Large intestine (tissue), 3 donors: Measurements from ENCODE around the gene MT1G. TPM values are rescaled to one million over a fixed set of nuclear protein-coding genes. Genes with fewer than 3 reads are reported as not detected.
"Not testable (repeated sequence)": the region's sequence is repeated elsewhere in the genome, so short reads cannot be mapped to it uniquely, and the experiment has no call there.

Experiments used
- DNase-seq, 2 donors: peaks; one replicate each; pipeline versions ENCODE4 v3.0.0 to v3.0.0-alpha.2; 2013
- H3K27ac ChIP-seq: one replicate; pipeline ENCODE4 v1.5.1; 2013; ENCODE audit warnings: low read length
- H3K27me3 ChIP-seq: 2 replicates; pipeline ENCODE4 v1.6.1; 2013; ENCODE audit warnings: low read length; ENCODE audit not compliant: control insufficient read depth, insufficient read depth
- H3K36me3 ChIP-seq: 2 replicates; pipeline ENCODE4 v1.6.1; 2013; ENCODE audit warnings: low read length; ENCODE audit not compliant: control insufficient read depth, insufficient read depth
- H3K4me1 ChIP-seq: one replicate; pipeline ENCODE4 v1.6.1; 2013; ENCODE audit warnings: low read length; ENCODE audit not compliant: control insufficient read depth, insufficient read depth
- H3K4me3 ChIP-seq: one replicate; pipeline ENCODE4 v1.5.1; 2013; ENCODE audit warnings: low read length
- H3K9me3 ChIP-seq: one replicate; pipeline ENCODE4 v1.6.1; 2013; ENCODE audit warnings: mild to moderate bottlenecking, low read depth, low read length, moderate library complexity; ENCODE audit not compliant: control insufficient read depth
- WGBS: methylation state at CpG from one replicate; pipeline ENCODE4 v1.1.5; 2013; ENCODE audit warnings: low lambda C conversion rate; ENCODE audit not compliant: insufficient coverage; 5-methylcytosine and 5-hydroxymethylcytosine counted together
- polyA plus RNA-seq: library from polyadenylated mRNA; unstranded; fragments of 120-200 nt; gene quantifications from one replicate; pipeline ENCODE4 v1.2.1, GENCODE V29; 2013

The MT1G gene
- polyA plus RNA-seq, 1 donor: 919 TPM

DNA sequence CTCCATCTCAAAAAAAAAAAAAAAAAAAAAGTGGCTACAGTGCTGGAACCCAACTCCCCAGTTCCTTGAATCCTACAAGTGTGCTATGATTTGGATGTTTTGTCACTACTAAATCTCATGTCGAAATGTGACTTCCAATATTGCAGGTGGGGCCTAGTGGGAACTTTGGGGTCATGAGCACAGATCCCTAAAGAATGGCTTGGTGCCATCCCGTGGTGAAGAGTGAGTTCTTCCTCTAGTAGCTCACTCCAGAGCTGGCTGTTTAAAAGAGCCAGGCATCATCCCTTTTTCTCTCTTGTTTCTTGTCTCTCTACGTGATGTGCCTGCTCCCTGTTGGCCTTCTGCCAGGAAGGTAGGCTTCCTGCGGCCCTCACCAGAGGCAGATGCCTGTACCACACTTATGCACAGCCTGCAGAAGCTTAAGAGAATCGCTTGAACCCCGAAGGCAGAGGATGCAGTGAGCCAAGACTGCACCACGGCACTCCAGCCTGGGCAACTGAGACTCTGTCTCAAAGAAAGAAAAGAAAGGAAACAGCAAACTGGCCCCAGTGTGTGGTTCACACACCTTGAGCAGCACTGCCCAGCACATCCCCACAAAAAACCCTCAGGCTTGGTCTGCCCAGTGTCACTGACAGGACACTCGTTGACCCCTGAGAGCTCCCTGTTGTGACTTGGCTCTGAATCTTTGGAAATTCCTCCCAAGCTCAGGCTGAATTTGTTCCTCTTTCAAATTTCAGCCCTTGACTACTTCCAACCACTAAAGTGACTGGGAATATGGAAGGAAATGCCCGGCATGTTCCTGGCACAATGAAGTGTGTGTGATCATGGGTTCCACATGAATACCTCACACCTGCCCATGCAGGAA lies 39.1 kb downstream of the MT1G start:
- Histone ChIP-seq H3K36me3 (no peaks in the 10 kb centered on the region), H3K4me3 (no peak overlapping the region), H3K9me3 (no peaks in the 10 kb centered on the region), H3K27me3 (peaks cover 51% of the 10 kb centered on the region), H3K27ac (no peak overlapping the region), H3K4me1 (peaks cover 12% of the 10 kb centered on the region)
- WGBS: no CpG with 5 or more reads among the region's 9 CpGs
- DNase-seq: no peak

DNA sequence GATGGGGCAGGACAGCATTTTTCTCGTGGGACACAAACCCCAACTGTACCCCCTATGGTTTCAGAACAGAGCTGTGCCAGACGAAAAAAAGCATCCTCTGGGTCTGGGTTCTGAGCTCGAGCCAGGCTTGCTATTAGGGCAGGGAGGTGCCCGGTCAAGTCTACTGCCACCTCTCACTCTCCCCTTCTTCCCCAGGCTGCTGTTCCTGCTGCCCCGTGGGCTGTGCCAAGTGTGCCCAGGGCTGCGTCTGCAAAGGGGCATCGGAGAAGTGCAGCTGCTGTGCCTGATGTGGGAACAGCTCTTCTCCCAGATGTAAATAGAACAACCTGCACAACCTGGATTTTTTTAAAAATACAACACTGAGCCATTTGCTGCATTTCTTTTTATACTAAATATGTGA lies 41.2 kb downstream of the MT1G start:
- H3K36me3 ChIP-seq: no peaks in the 10 kb centered on the region
- no peak overlapping the region for H3K27ac ChIP-seq
- no peaks in the 10 kb centered on the region for H3K9me3 ChIP-seq
- peaks cover 7% of the 10 kb centered on the region for H3K4me1 ChIP-seq
- peaks cover 31% of the 10 kb centered on the region for H3K27me3 ChIP-seq
- WGBS: no CpG with 5 or more reads among the region's 7 CpGs
- DNase-seq: no peak
- H3K4me3 ChIP-seq: peak overlapping the region; percentile 79

DNA sequence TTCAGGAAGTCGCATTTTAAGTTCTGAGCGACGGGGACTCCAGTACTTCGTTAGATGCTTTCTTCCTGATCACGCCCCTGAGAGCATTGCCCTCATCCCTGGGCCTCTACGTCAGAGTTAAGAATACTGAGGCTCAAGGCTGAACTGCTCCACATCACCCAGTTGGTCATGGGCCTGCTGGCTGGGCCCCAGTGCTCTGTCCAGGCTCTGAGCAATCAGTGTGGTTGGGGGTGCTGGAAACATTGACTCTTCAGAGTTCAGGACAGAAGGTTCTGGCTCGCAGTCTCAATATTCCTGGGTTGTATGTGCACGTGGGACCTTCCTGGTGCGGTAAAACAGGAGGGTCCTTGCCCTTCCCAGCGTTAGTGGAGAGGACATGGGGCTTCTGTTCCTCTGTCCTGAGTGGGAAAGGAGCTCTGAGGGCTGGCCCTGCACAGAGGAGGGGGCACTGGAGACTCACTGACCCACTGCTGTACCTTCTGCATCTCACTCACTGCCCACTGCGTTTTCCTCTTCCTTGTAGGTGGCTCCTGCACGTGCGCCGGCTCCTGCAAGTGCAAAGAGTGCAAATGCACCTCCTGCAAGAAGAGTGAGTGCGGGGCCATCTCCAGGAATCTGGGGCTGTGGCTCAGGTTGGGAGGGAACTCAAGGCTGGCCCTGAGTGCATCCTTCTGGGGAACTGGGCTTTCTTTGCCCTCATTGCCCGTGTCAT lies 41.8 kb downstream of the MT1G start:
- peaks cover 10% of the 10 kb centered on the region for H3K4me1 ChIP-seq
- peak overlapping the region; percentile 79 for H3K4me3 ChIP-seq
- peak overlapping the region; percentile 86 for H3K27ac ChIP-seq
- no peaks in the 10 kb centered on the region for H3K36me3 ChIP-seq
- DNase-seq: no peak
- H3K27me3 ChIP-seq: peaks cover 26% of the 10 kb centered on the region
- WGBS: no CpG with 5 or more reads among the region's 16 CpGs
- H3K9me3 ChIP-seq: no peaks in the 10 kb centered on the region

DNA sequence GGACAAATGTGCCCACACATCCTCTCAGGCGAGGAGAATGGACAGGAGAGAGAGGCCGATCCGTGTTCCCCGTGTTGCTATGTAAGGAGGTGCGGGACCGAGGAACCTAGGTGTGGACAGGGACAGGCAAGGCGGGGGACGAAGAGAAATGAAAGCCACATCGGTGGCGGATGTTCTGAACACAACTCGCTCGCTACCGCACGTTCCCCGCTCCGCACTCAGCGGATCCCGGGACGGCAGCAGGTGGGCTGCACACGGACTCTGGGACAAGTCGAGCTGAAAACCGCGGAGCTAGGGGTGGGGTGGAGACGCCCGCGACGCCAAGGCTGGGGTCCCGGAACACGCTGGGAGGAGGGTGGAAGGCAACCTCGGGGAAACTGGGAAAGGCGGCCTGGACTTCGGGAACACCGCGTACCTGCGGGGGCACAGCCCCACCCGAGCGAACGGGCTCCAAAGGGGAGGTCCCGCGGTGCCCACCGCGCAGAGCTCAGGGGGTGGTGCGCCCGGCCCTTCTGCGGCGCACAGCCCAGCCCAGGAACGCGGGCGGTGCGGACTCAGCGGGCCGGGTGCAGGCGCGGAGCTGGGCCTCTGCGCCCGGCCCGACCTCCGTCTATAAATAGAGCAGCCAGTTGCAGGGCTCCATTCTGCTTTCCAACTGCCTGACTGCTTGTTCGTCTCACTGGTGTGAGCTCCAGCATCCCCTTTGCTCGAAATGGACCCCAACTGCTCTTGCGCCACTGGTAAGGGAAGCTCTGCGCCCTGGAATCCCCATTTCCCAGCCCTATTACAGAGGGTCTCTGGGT lies 42.5 kb downstream of the MT1G start, which contains the start of gene MT1E:
Gene MT1E (plus strand): TSS at position 642 of the 803 bp plus-strand sequence. CDS start 71 bp downstream, at position 713.
- peak; percentile 84 to 88 for DNase-seq
- no CpG with 5 or more reads among the region's 62 CpGs for WGBS

DNA sequence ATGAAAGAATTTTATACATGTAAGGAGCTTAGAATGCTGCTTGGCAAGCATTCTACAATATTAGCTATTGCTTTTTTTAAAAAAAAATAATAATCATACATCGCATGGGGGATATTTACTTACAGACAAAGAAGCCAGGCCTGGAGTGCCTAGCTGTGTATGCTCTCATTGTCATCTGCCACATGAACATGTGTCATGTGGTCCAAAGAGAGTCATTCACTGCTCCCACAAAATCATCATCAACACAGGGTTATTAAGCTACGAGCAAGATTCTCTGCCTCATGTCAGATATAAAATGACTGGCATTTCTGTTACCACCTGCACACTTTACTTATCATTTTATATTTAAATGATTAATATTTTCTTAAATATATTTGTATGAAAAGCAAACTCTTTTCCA lies 44.2 kb downstream of the MT1G start:
- DNase-seq: no peak
- H3K36me3 ChIP-seq: no peaks in the 10 kb centered on the region
- H3K4me1 ChIP-seq: peaks cover 11% of the 10 kb centered on the region
- no peak overlapping the region for H3K27ac ChIP-seq
- no peaks in the 10 kb centered on the region for H3K9me3 ChIP-seq
- no CpG with 5 or more reads among the region's 2 CpGs for WGBS
- H3K4me3 ChIP-seq: no peak overlapping the region
- H3K27me3 ChIP-seq: peaks cover 19% of the 10 kb centered on the region

More for the DNA sequence above, 42.5 kb downstream of the MT1G start, which contains the start of gene MT1E:
- no peaks in the 10 kb centered on the region for H3K9me3 ChIP-seq
- no peaks in the 10 kb centered on the region for H3K36me3 ChIP-seq
- H3K4me1 ChIP-seq: peaks cover 11% of the 10 kb centered on the region
- H3K27ac ChIP-seq: peak within 1 kb of the TSS; percentile 86
- H3K27me3 ChIP-seq: peaks cover 23% of the 10 kb centered on the region
- H3K4me3 ChIP-seq: peak within 1 kb of the TSS; percentile 79

DNA sequence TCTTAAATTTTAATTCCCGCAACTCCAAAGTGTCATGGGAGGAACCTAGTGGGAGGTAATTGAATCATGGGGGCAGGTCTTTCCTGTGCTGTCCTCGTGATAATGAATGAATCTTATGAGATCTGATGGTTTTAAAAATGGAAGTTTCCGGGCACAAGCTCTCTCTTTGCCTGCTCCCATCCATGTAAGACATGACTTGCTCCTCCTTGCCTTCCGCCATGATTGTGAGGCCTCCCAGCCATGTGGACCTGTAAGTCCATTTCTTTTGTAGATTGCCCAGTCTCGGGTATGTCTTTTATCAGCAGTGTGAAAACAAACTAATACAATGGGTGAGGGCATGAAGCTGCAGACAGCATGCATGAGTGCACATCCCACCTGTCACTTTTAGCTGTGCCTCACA lies 44.7 kb downstream of the MT1G start:
- WGBS: no CpG with 5 or more reads among the region's 5 CpGs
- Histone ChIP-seq H3K27me3 (peaks cover 21% of the 10 kb centered on the region), H3K4me1 (peaks cover 11% of the 10 kb centered on the region)
- not testable (repeated sequence) for H3K36me3 ChIP-seq, H3K9me3 ChIP-seq, H3K27ac ChIP-seq, DNase-seq, H3K4me3 ChIP-seq

DNA sequence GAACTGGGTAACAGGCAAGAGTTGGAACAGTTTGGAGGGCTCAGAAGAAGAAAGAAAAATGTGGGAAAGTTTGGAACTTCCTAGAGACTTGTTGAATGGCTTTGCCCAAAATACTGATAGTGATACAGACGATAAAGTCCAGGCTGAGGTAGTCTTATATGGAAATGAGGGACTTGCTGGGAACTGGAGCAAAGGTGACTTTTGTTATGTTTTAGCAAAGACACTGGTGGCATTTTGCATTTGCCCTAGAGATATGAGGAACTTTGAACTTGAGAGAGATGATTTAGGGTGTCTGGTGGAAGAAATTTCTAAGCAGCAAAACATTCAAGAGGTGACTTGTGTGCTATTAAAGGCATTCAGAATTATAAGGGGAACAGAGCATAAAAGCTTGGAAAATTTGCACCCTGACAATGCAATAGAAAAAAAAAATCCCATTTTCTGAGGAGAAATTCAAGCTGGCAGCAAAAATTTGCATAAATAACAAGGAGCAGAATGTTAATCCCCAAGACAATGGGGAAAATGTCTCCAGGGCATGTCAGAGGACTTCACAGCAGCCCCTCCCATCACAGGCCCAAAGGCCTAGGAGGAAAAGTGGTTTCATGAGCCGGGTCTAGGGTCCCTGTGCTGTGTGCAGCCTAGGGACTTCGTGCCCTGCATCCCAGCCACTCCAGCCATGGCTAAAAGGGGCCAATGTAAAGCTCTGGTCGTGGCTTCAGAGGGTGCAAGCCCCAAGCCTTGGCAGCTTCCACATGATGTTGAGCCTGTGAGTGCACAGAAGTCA lies 46.0 kb downstream of the MT1G start:
- H3K36me3 ChIP-seq, H3K27ac ChIP-seq, H3K4me1 ChIP-seq, DNase-seq, H3K4me3 ChIP-seq, H3K9me3 ChIP-seq: not testable (repeated sequence)
- peaks cover 32% of the 10 kb centered on the region for H3K27me3 ChIP-seq
- no CpG with 5 or more reads among the region's 4 CpGs for WGBS

DNA sequence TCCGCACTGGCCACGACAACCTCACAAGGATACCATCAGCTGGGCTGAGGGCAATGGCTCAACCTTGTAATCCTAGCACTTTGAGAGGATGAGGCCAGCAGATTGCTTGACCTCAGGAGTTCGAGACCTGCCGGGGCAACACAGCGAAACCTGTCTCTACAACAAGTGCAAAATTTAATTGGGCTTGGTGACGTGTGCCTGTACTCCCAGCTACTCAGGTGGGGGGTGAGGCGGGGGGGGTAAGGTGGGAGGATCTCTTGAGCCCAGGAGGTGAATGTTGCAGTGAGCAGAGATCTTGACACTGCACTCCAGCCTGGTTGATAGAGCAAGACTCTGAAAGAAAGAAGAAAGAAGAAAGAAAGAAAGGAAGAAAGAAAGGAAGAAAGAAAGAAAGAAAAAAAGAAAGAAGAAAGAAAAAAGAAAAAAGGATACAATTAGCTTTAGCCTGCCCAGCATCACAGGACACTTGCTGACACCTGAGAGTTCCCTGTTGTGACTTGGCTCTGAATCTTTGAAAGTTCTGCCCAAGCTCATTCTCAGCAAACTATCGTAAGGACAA lies 47.4 kb downstream of the MT1G start:
- no peaks in the 10 kb centered on the region for H3K36me3 ChIP-seq
- WGBS: no CpG with 5 or more reads among the region's 8 CpGs
- no peak overlapping the region for H3K4me3 ChIP-seq
- H3K9me3 ChIP-seq: no peaks in the 10 kb centered on the region
- H3K4me1 ChIP-seq: peaks cover 3% of the 10 kb centered on the region
- no peak overlapping the region for H3K27ac ChIP-seq
- H3K27me3 ChIP-seq: peaks cover 24% of the 10 kb centered on the region
- DNase-seq: no peak

DNA sequence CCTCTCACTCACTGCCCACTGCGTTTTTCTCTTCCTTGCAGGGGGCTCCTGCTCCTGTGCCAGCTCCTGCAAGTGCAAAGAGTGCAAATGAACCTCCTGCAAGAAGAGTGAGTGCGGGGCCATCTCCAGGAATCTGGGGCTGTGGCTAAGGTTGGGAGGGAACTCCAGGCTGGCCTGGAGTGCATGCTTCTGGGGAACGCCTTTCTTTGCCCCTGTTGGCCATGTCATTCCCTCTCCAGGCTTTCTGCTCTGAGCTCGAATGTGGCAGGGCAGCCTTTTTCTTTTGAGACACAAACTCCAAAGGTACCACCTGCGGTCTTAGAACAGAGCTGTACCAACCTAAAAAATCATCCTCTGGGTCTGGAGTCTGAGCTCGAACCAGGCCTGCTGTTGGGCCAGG lies 49.7 kb downstream of the MT1G start:
- no CpG with 5 or more reads among the region's 6 CpGs for WGBS
- Histone ChIP-seq H3K4me3 (no peak overlapping the region), H3K9me3 (no peaks in the 10 kb centered on the region), H3K36me3 (no peaks in the 10 kb centered on the region), H3K27me3 (peaks cover 22% of the 10 kb centered on the region), H3K27ac (no peak overlapping the region), H3K4me1 (peaks cover 3% of the 10 kb centered on the region)
- DNase-seq: no peak
